Measurements from ENCODE around the gene CDCA5.
A peak's percentile ranks its signal among the peaks of the same experiment; 100 is the strongest.

CDCA5 gene

GRCh38 chr11:65118097-65118837, 34.4 kb upstream of the CDCA5 start:
- WGBS, 2 experiments (ENCODE audit: insufficient coverage in 2 of 2), result 89 to 90% methylated on average over 16 of the region's 18 CpGs
- Histone ChIP-seq H3K4me3 (ENCODE audit: extremely low read depth, insufficient read depth, low read length, poor library complexity, severe bottlenecking) (peak overlapping the region; percentile 85), H3K27ac (ENCODE audit: low read depth, low read length, severe bottlenecking) (peak overlapping the region; percentile 53)

GRCh38 chr11:65117206-65118096, 33.6 kb upstream of the CDCA5 start, which contains the start of gene ZNHIT2:
Gene ZNHIT2 (minus strand): TSS chr11:65117701. CDS start chr11:65117653, 48 bp downstream.
- 1% methylated on average over 80 to 88 of the region's 89 CpGs for WGBS, 2 experiments (ENCODE audit: insufficient coverage in 2 of 2)
- Histone ChIP-seq H3K4me1 (ENCODE audit: control insufficient read depth, insufficient read depth, low read length, poor library complexity, severe bottlenecking) (peaks cover 23% of the 10 kb centered on the region), H3K9me3 (ENCODE audit: control insufficient read depth, low read length) (no peaks in the 10 kb centered on the region), H3K27ac (ENCODE audit: low read depth, low read length, severe bottlenecking) (peak within 1 kb of the TSS; percentile 71), H3K36me3 (ENCODE audit: control insufficient read depth, insufficient read depth, low read length) (peaks cover 57% of the 10 kb centered on the region), H3K4me3 (ENCODE audit: extremely low read depth, insufficient read depth, low read length, poor library complexity, severe bottlenecking) (peak within 1 kb of the TSS; percentile 85)

More at GRCh38 chr11:65118097-65118837, 34.4 kb upstream of the CDCA5 start:
- Histone ChIP-seq H3K9me3 (ENCODE audit: control insufficient read depth, low read length) (no peaks in the 10 kb centered on the region), H3K4me1 (ENCODE audit: control insufficient read depth, insufficient read depth, low read length, poor library complexity, severe bottlenecking) (peaks cover 17% of the 10 kb centered on the region), H3K36me3 (ENCODE audit: control insufficient read depth, insufficient read depth, low read length) (peaks cover 60% of the 10 kb centered on the region)

- Histone ChIP-seq H3K27ac (ENCODE audit: low read depth, low read length, severe bottlenecking) (peak overlapping the region; percentile 71), H3K4me3 (ENCODE audit: extremely low read depth, insufficient read depth, low read length, poor library complexity, severe bottlenecking) (peak overlapping the region; percentile 85), H3K36me3 (ENCODE audit: control insufficient read depth, insufficient read depth, low read length) (peaks cover 57% of the 10 kb centered on the region), H3K9me3 (ENCODE audit: control insufficient read depth, low read length) (no peaks in the 10 kb centered on the region), H3K4me1 (ENCODE audit: control insufficient read depth, insufficient read depth, low read length, poor library complexity, severe bottlenecking) (peaks cover 23% of the 10 kb centered on the region)
- 36 to 39% methylated on average over 62 to 68 of the region's 68 CpGs for WGBS, 2 experiments (ENCODE audit: insufficient coverage in 2 of 2)
These were observed 32.7 kb upstream of the CDCA5 start for GRCh38 chr11:65116370-65117205.

DNA sequence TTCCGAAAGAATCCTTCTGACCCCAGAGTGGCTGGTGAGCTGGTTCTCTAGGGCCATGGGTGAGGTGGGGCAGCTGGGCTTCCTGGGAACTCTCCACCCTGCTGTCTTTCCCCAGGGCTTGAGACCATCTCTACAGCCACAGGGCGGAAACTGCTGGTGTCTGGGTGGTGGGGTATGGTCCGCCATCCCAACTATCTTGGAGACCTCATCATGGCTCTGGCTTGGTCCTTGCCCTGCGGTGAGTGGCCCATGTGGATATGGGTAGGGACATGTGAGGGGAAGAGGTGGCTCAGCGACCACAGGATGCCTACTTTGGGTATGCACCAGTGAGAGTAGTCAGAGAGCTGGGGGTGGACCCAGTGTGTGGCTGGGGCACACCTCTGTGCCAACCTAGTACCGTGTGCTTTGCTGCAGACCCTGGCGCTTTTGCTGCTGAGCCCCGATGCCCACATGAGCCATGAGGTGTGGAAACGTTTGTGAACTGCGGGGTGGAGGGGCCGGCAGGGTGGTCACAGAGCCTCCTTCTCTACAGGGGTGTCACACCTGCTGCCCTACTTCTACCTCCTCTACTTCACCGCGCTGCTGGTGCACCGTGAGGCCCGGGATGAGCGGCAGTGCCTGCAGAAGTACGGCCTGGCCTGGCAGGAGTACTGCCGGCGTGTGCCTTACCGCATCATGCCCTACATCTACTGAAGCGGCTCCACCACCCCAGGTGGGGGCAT, 31.7 kb upstream of the CDCA5 start:
- Histone ChIP-seq H3K4me3 (ENCODE audit: extremely low read depth, insufficient read depth, low read length, poor library complexity, severe bottlenecking) (no peak overlapping the region), H3K27ac (ENCODE audit: low read depth, low read length, severe bottlenecking) (no peak overlapping the region), H3K4me1 (ENCODE audit: control insufficient read depth, insufficient read depth, low read length, poor library complexity, severe bottlenecking) (peaks cover 24% of the 10 kb centered on the region), H3K9me3 (ENCODE audit: control insufficient read depth, low read length) (no peaks in the 10 kb centered on the region), H3K36me3 (ENCODE audit: control insufficient read depth, insufficient read depth, low read length) (peaks cover 52% of the 10 kb centered on the region)
- WGBS, 2 experiments (ENCODE audit: insufficient coverage in 2 of 2), result 95 to 97% methylated on average over 18 of the region's 21 CpGs

- H3K36me3 ChIP-seq (ENCODE audit: control insufficient read depth, insufficient read depth, low read length), result peaks cover 43% of the 10 kb centered on the region
- no peak overlapping the region for H3K27ac ChIP-seq (ENCODE audit: low read depth, low read length, severe bottlenecking)
- 95 to 96% methylated on average over 10 to 11 of the region's 11 CpGs for WGBS, 2 experiments (ENCODE audit: insufficient coverage in 2 of 2)
- no peaks in the 10 kb centered on the region for H3K9me3 ChIP-seq (ENCODE audit: control insufficient read depth, low read length)
- no peak overlapping the region for H3K4me3 ChIP-seq (ENCODE audit: extremely low read depth, insufficient read depth, low read length, poor library complexity, severe bottlenecking)
- peaks cover 24% of the 10 kb centered on the region for H3K4me1 ChIP-seq (ENCODE audit: control insufficient read depth, insufficient read depth, low read length, poor library complexity, severe bottlenecking)
These were observed 30.8 kb upstream of the CDCA5 start for GRCh38 chr11:65114538-65115171.

- no peaks in the 10 kb centered on the region for H3K9me3 ChIP-seq (ENCODE audit: control insufficient read depth, low read length)
- H3K4me1 ChIP-seq (ENCODE audit: control insufficient read depth, insufficient read depth, low read length, poor library complexity, severe bottlenecking), result peaks cover 24% of the 10 kb centered on the region
- peaks cover 35% of the 10 kb centered on the region for H3K36me3 ChIP-seq (ENCODE audit: control insufficient read depth, insufficient read depth, low read length)
- WGBS, 2 experiments (ENCODE audit: insufficient coverage in 2 of 2), result 92 to 96% methylated on average over 5 of the region's 6 CpGs
- H3K4me3 ChIP-seq (ENCODE audit: extremely low read depth, insufficient read depth, low read length, poor library complexity, severe bottlenecking), result no peak overlapping the region
- H3K27ac ChIP-seq (ENCODE audit: low read depth, low read length, severe bottlenecking), result no peak overlapping the region
These were observed 30.0 kb upstream of the CDCA5 start for GRCh38 chr11:65113839-65114238.

GRCh38 chr11:65113361-65113756, 29.5 kb upstream of the CDCA5 start:
- peaks cover 35% of the 10 kb centered on the region for H3K36me3 ChIP-seq (ENCODE audit: control insufficient read depth, insufficient read depth, low read length)
- peaks cover 24% of the 10 kb centered on the region for H3K4me1 ChIP-seq (ENCODE audit: control insufficient read depth, insufficient read depth, low read length, poor library complexity, severe bottlenecking)
- peak overlapping the region; percentile 81 for H3K4me3 ChIP-seq (ENCODE audit: extremely low read depth, insufficient read depth, low read length, poor library complexity, severe bottlenecking)
- H3K9me3 ChIP-seq (ENCODE audit: control insufficient read depth, low read length), result no peaks in the 10 kb centered on the region
- 91 to 92% methylated on average over 4 to 6 of the region's 14 CpGs for WGBS, 2 experiments (ENCODE audit: insufficient coverage in 2 of 2)
- H3K27ac ChIP-seq (ENCODE audit: low read depth, low read length, severe bottlenecking), result no peak overlapping the region

DNA sequence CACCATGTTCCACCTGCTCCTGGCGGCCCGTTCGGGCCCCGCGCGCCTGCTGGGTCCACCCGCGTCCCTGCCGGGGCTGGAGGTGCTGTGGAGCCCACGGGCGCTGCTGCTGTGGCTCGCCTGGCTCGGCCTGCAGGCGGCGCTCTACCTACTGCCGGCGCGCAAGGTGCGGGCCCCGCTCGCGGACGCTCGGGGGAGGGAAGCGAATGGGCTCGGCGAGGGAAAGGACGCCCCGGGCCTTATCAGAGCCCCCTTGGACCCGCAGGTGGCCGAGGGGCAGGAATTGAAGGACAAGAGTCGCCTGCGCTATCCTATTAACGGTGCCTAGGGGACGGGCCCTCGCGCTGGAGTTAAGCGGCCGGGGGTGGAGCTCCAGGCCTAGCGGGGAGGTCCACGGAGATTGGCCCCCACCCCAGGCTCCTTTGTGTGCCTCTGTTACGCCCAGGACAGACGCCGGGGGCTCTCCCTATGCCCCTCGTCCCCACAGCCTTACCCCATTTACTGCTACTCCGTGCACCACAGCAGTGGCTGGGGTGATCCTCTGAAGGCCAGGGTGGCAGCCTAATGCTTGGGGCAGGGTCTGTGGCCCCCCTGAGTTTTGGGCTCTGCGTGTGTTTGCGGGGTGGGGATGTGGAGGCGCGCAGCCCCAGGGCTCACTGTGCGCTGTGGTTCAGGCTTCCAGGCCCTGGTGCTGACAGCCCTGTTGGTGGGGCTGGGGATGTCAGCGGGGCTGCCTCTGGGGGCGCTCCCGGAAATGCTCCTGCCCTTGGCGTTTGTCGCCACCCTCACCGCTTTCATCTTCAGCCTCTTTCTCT, 28.9 kb upstream of the CDCA5 start:
- peak overlapping the region; percentile 16 for H3K27ac ChIP-seq (ENCODE audit: low read depth, low read length, severe bottlenecking)
- H3K36me3 ChIP-seq (ENCODE audit: control insufficient read depth, insufficient read depth, low read length), result peaks cover 33% of the 10 kb centered on the region
- H3K9me3 ChIP-seq (ENCODE audit: control insufficient read depth, low read length), result no peaks in the 10 kb centered on the region
- 2 to 3% methylated on average over 33 to 48 of the region's 57 CpGs for WGBS, 2 experiments (ENCODE audit: insufficient coverage in 2 of 2)
- H3K4me3 ChIP-seq (ENCODE audit: extremely low read depth, insufficient read depth, low read length, poor library complexity, severe bottlenecking), result peak overlapping the region; percentile 81
- peaks cover 24% of the 10 kb centered on the region for H3K4me1 ChIP-seq (ENCODE audit: control insufficient read depth, insufficient read depth, low read length, poor library complexity, severe bottlenecking)
